GM10248 (cell line): ENCODE data around the gene MAP2K7.

Experiments
- CTCF ChIA-PET: fragments of 300-600 bp; sonication (Branson Sonifier 250); formaldehyde crosslinking; extraction: SDS; loops from one replicate; lab custom pipeline; 2021; ENCODE audit warnings: antibody characterized with exemption; lab: Yijun Ruan, JAX
- POLR2A ChIA-PET: fragments of 350-650 bp; sonication (Branson Sonifier 250); formaldehyde crosslinking; extraction: SDS; loops from one replicate; lab custom pipeline; 2020; ENCODE audit warnings: antibody characterized with exemption; lab: Yijun Ruan, JAX
- DNase-seq: peaks from one replicate; pipeline ENCODE4 v3.0.0; 2012; ENCODE audit errors: extremely low spot score
- CTCF ChIP-seq: IDR thresholded peaks from 2 replicates; pipeline ENCODE4 v1.5.1; 2012; ENCODE audit warnings: mild to moderate bottlenecking, low read depth; ENCODE audit errors: extremely low read depth, missing control alignments, control extremely low read depth

Gene MAP2K7

DNA sequence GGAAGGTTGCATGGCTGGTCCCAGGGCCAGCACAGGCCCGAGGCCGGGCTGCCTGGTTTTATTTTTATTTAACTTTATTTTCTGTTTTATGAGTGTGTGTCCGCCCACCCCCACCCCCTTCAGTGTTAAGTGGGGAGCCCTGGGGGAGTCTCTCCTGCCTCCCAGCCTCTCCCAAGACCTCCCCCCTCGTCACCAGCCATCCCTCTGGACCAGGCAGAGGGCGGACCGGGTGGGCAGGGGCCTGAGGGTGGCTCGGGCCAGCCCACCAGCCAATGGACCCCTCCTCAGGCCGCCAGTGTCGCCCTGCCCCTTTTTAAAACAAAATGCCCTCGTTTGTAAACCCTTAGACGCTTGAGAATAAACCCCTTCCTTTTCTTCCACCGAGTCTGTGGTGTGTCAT is 10.4 kb downstream of the MAP2K7 start:
- CTCF ChIA-PET: interaction anchor here (2.3 kb wide), 1 partner anchor 11 kb away, joined by 7 read pairs; the partner anchor contains the start of gene MAP2K7
- DNase-seq: no peak
- POLR2A ChIA-PET: no interaction called here
- TF ChIP-seq CTCF: no peak

DNA sequence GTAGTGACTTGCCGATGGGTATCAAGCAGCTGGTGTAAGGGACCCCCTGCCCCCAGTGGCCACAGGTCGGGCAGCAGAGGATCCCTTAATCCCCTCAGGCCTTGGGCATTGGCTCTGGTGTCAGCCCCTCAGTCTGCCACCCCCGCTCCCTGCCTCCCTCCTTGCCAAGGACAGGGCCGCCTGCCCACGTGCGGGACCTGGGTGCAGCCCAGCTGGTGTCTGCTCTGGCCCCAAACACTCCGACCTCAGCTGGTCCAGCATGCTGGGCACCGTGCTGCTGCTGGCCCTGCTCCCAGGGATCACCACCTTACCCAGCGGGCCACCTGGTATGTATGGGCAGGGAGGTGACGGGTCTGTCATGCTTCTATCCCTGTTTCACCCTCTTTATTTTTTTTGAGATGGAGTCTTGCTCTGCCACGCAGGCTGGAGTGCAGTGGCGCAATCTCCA is 10.9 kb downstream of the MAP2K7 start, which contains the start of gene TGFBR3L:
Gene TGFBR3L, plus strand, starts transcription at position 233 of the 448 bp plus-strand sequence.
- ChIA-PET CTCF (interaction anchor here (2.3 kb wide), 1 partner anchor 11 kb away, joined by 7 read pairs; the partner anchor contains the start of gene MAP2K7), POLR2A (no interaction called here)
- TF ChIP-seq CTCF: no peak
- DNase-seq: no peak

DNA sequence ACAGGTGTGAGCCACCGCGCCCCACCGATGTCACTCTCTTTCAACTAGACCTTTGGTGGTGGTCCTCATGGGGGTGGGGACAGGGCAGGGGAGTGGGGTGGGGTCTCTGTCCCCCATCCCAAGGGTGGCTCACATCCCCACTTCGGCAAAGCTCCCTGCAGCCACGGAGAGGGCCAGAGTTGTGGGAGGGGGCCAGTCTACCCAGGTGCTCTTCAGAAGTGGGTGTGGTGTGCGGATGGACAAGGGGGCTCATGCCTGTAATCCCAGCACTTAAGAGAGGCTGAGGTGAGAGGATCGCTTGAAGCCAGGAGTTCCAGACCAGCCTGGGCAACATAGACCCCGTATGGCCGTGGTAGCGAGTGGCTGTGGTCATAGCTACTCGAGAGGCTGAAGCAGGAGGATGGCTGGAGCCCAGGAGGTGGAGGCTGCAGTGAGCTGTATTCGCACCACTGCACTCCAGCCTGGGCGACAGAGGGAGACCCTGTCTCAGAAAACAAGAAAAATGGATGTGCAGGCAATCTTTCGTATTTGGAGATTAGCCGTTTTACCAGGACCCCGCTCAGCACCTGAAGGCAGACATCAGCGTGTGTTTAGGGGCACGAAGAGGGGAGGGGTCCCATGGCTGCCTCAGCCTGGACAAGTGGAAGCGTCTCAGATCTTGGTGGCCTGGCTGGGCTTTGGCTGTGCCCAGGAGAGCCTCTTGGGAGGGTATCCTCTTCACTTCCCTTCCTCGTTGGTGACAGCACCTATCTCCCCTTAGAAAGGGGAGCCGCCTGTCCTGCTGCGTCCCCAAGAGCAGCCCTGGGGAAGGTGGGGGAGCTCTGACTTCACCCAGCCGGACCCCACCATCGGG is 11.8 kb downstream of the MAP2K7 start:
- POLR2A ChIA-PET: no interaction called here
- CTCF ChIA-PET: interaction anchor here (1.0 to 2.3 kb wide), 3 partner anchors 12 to 28 kb away, joined by 3 to 7 read pairs (median 6); partner anchors contain the start of genes MAP2K7 and TIMM44
- no peak for DNase-seq
- TF ChIP-seq CTCF: no peak

GRCh38 chr19:7916103-7916954 is 12.7 kb downstream of the MAP2K7 start:
- ChIA-PET POLR2A (interaction anchor here (1.5 kb wide), 1 partner anchor 13 kb away, joined by 4 read pairs; the partner anchor contains the start of gene MAP2K7), CTCF (interaction anchor here (0.8 to 2.3 kb wide), 6 partner anchors 13 to 348 kb away, joined by 3 to 9 read pairs (median 4); partner anchors contain the start of genes MAP2K7 and TIMM44)
- no peak for TF ChIP-seq CTCF
- DNase-seq: no peak

DNA sequence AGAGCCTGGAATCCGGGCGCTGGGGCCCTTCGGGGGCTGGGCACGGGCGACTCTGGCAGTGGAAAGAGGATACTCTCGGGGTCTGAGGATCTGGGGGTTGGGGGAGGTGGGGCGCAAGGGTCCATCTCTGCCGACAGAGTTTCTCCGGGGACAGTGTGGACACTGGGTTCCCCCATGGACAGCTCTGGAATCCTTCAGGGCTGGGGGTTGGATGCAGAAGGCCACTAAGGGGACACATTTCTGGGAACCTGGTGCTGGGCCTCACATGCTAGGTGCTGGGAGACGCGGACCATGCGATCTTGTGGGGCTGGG is 13.2 kb downstream of the MAP2K7 start:
- ChIA-PET CTCF (interaction anchor here (0.8 to 2.1 kb wide), 4 partner anchors 13 to 349 kb away, joined by 3 to 9 read pairs (median 4); partner anchors contain the start of genes MAP2K7 and TIMM44), POLR2A (interaction anchor here (1.5 kb wide), 1 partner anchor 13 kb away, joined by 4 read pairs; the partner anchor contains the start of gene MAP2K7)
- no peak for TF ChIP-seq CTCF
- DNase-seq: no peak
